SU-DHL-6 (cell line): ENCODE measurements around the gene XKR7.
A peak's percentile ranks its signal among the peaks of the same experiment; 100 is the strongest.

ENCODE experiments used
- H2AFZ ChIP-seq: fragments of 200-600 bp; sonication (generic); 2 replicates; pipeline ENCODE4 v1.6.1; 2014; ENCODE audit warnings: low read depth, mild to moderate bottlenecking, moderate library complexity, mixed read lengths, antibody characterized with exemption, low read length; ENCODE audit not compliant: severe bottlenecking
- H3F3A ChIP-seq: fragments of 200-600 bp; shearing (Covaris generic); 2 replicates; pipeline ENCODE4 v1.6.0; 2016; ENCODE audit warnings: antibody characterized with exemption, mild to moderate bottlenecking; ENCODE audit not compliant: insufficient read depth
- H3K27ac ChIP-seq: fragments of 200-600 bp; sonication (generic); 2 replicates; pipeline ENCODE4 v1.5.1; 2016; ENCODE audit warnings: low read depth, mild to moderate bottlenecking, low read length, moderate library complexity, mixed read lengths
- H3K27me3 ChIP-seq: fragments of 200-600 bp; sonication (generic), shearing (Covaris generic); 2 replicates; pipeline ENCODE4 v1.6.0; 2014; ENCODE audit warnings: mild to moderate bottlenecking, low read length
- H3K36me3 ChIP-seq: fragments of 200-600 bp; sonication (generic); 2 replicates; pipeline ENCODE4 v1.6.1; 2014; ENCODE audit warnings: mild to moderate bottlenecking, low read length, mixed read lengths
- H3K4me2 ChIP-seq: fragments of 300-600, 200-600 bp; shearing (Covaris generic), sonication (generic); 2 replicates; pipeline ENCODE4 v1.6.0; 2014; ENCODE audit warnings: low read length, low read depth, mild to moderate bottlenecking; ENCODE audit not compliant: poor library complexity, severe bottlenecking
- H3K4me3 ChIP-seq: fragments of 200-600 bp; sonication (generic); 2 replicates; pipeline ENCODE4 v1.5.1; 2014; ENCODE audit warnings: antibody characterized with exemption, low read length, mild to moderate bottlenecking, mixed read lengths; ENCODE audit not compliant: insufficient read depth, poor library complexity, severe bottlenecking
- H3K79me2 ChIP-seq: fragments of 200-600 bp; sonication (generic); 2 replicates; pipeline ENCODE4 v1.6.1; 2014; ENCODE audit warnings: mild to moderate bottlenecking, low read length, moderate library complexity; ENCODE audit not compliant: insufficient read depth
- H3K9ac ChIP-seq: fragments of 200-600 bp; sonication (generic); 2 replicates; pipeline ENCODE4 v1.7.0; 2014; ENCODE audit warnings: mild to moderate bottlenecking, low read length
- H3K9me2 ChIP-seq: fragments of 200-600 bp; sonication (generic); replicated peaks from 2 replicates; pipeline ENCODE4 v1.6.1; 2014; ENCODE audit warnings: low read length; ENCODE audit not compliant: insufficient read depth
- H3K9me3 ChIP-seq: fragments of 200-600 bp; sonication (generic); 2 replicates; pipeline ENCODE4 v1.6.1; 2014; ENCODE audit warnings: low read length, mixed read lengths; ENCODE audit not compliant: insufficient read depth
- H4K20me1 ChIP-seq: fragments of 200-600 bp; sonication (generic); 2 replicates; pipeline ENCODE4 v1.6.1; 2014; ENCODE audit warnings: low read depth, mild to moderate bottlenecking, antibody characterized with exemption, low read length, moderate library complexity, mixed read lengths
- EZH2phosphoT487 ChIP-seq: fragments of 200-600 bp; sonication (generic), shearing (Covaris generic); conservative IDR thresholded peaks from 2 replicates; pipeline ENCODE4 v1.6.1; 2018; ENCODE audit warnings: mild to moderate bottlenecking, antibody characterized with exemption, low read length, moderate library complexity, mixed read lengths
- TF ChIP-seq, protein P1 (sequence below): fragments of 200-600 bp; sonication (generic); IDR thresholded peaks from one replicate; pipeline ENCODE4 v1.5.1; 2017; ENCODE audit warnings: antibody characterized with exemption, mild to moderate bottlenecking, low read length, moderate library complexity; ENCODE audit not compliant: insufficient read depth, poor library complexity, severe bottlenecking

The XKR7 gene

DNA sequence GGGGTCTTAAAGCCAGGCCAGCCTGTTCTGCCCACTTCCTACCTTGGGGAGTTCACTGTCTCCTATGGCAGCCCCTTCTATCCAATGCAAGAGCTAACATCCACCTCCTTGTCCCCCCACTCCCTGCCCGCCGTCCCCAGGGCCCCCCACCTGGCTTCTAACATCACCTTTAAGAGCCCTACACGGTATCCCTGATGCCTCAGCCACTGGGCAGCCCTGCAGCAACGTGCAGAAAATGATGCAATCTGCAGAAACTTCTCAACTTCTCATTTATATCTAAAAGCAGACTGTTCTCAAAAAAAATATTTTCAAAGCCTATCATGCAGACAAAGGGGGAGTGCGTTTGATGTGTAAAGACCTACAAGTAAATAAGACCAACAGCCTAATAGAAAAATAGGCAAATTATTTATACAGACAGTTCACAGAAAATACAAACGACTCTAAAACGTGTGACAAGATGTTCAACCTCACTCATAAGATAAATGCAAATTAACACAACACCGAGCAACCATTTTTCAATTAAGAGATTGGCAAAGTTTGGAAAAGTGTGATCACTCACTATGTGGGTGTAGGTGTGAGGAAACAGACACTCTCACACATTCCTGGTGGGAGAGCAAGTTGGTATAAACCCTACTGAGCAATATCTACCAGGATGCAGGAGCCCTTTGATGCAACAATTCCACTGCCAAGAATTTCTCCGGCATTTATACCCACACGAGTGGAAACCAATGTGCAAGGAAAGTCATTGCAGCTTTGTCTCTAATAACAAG is 69.0 kb downstream of the XKR7 start:
- no peaks in the 10 kb centered on the region for H3K9me3 ChIP-seq
- no peaks in the 10 kb centered on the region for H3K27me3 ChIP-seq
- no peaks in the 10 kb centered on the region for H3K9me2 ChIP-seq
- H3F3A ChIP-seq: peaks cover 78% of the 10 kb centered on the region
- TF ChIP-seq EZH2phosphoT487: no peak
- TF ChIP-seq, protein P1, sequence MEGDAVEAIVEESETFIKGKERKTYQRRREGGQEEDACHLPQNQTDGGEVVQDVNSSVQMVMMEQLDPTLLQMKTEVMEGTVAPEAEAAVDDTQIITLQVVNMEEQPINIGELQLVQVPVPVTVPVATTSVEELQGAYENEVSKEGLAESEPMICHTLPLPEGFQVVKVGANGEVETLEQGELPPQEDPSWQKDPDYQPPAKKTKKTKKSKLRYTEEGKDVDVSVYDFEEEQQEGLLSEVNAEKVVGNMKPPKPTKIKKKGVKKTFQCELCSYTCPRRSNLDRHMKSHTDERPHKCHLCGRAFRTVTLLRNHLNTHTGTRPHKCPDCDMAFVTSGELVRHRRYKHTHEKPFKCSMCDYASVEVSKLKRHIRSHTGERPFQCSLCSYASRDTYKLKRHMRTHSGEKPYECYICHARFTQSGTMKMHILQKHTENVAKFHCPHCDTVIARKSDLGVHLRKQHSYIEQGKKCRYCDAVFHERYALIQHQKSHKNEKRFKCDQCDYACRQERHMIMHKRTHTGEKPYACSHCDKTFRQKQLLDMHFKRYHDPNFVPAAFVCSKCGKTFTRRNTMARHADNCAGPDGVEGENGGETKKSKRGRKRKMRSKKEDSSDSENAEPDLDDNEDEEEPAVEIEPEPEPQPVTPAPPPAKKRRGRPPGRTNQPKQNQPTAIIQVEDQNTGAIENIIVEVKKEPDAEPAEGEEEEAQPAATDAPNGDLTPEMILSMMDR: no peak
- H2AFZ ChIP-seq: peak overlapping the region; percentile 1
- H4K20me1 ChIP-seq: no peaks in the 10 kb centered on the region
- H3K36me3 ChIP-seq: no peaks in the 10 kb centered on the region
- H3K4me2 ChIP-seq: peak overlapping the region; percentile 81
- no peaks in the 10 kb centered on the region for H3K79me2 ChIP-seq
- H3K9ac ChIP-seq: peak overlapping the region; percentile 63
- H3K4me3 ChIP-seq: peak overlapping the region; percentile 30
- peak overlapping the region; percentile 99 for H3K27ac ChIP-seq

DNA sequence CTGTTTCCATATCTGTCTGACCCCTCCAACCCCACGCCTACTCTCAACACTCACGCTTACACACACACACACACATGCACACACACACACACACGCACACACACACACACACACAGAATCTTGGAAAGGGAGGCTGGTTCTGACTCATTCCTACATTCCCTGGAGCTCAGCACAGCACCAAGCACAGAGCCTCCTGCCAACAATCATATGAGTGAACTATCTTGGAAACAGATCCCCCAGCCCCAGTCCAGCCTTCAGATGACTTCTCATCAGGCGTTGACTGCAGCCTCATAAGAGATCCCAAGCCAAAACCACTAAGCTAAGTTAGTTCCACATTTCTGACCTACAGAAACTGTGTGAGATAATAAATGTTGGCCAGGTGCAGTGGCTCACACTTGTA is 70.0 kb downstream of the XKR7 start:
- Histone ChIP-seq H3K36me3 (no peaks in the 10 kb centered on the region), H3K4me3 (peak overlapping the region; percentile 30), H3K9ac (peak overlapping the region; percentile 63), H3K4me2 (peak overlapping the region; percentile 81), H2AFZ (no peak overlapping the region), H3K27ac (peak overlapping the region; percentile 99), H3K9me3 (no peaks in the 10 kb centered on the region), H3K9me2 (no peaks in the 10 kb centered on the region), H3F3A (peaks cover 82% of the 10 kb centered on the region), H3K27me3 (no peaks in the 10 kb centered on the region), H4K20me1 (no peaks in the 10 kb centered on the region), H3K79me2 (no peaks in the 10 kb centered on the region)
- TF ChIP-seq, protein P1: no peak
- no peak for TF ChIP-seq EZH2phosphoT487

DNA sequence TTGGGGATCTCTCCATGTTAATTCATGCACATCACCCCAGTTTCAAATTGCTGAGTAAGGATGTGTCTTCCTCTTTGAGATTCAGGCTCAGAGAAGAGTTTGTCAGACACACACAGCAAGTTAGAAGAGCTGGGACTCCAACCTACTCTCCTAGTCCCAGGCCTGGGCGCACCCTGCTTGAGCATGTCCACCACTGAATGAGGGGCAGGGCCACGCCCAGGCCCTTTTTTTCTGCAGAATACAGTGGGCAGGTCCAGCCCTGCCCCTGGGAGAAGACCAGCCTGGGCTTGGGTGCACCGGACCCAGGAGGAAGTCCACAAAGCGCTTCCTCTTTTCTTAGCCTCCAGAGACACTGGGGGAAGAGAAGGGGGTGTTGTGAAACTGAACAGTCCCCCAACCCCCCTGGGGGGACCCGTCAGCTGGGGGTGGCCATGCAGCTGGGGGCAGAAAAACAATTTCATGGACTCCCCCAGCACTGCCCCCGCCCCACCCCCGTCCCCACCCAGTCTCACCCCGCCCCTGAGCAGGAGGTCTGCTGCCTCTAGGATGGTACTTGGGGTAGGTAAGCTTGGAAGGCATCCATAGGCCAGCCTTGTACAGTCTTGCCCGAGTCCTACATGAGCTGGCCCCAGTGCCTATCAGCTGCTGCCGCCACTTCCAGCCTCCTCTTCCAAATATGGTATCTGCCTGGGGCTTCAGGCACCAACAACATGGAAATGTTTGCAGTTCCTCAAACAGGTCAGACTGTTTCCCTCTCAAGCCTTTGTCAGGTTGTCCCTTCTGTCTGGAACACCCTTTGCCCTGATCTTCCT is 72.4 kb downstream of the XKR7 start:
- H4K20me1 ChIP-seq: no peaks in the 10 kb centered on the region
- H2AFZ ChIP-seq: no peak overlapping the region
- peak overlapping the region; percentile 99 for H3K27ac ChIP-seq
- no peaks in the 10 kb centered on the region for H3K9me3 ChIP-seq
- no peaks in the 10 kb centered on the region for H3K36me3 ChIP-seq
- H3K27me3 ChIP-seq: no peaks in the 10 kb centered on the region
- H3F3A ChIP-seq: peaks cover 84% of the 10 kb centered on the region
- peak overlapping the region; percentile 81 for H3K4me2 ChIP-seq
- peak overlapping the region; percentile 67 for H3K9ac ChIP-seq
- TF ChIP-seq, protein P1: no peak
- no peak for TF ChIP-seq EZH2phosphoT487
- peak overlapping the region; percentile 53 for H3K4me3 ChIP-seq
- H3K9me2 ChIP-seq: no peaks in the 10 kb centered on the region
- H3K79me2 ChIP-seq: no peaks in the 10 kb centered on the region
